NK-92 treated with Interleukin-12 subunit alpha and Interleukin-12 subunit beta, amount 100 ng/mL, for 24 hours (cell line): ENCODE data around the gene DZIP1.

Source experiments
- DNase-seq: peaks from one replicate; lab custom pipeline; 2025; lab: John Stamatoyannopoulos, UW

Gene DZIP1

GRCh38 chr13:95642999-95643398, 1.5 kb downstream of the DZIP1 start:
- DNase-seq: no peak

- no peak for DNase-seq
These were observed 2.4 kb downstream of the DZIP1 start for GRCh38 chr13:95642028-95642621.

GRCh38 chr13:95641291-95642027, 3.0 kb downstream of the DZIP1 start:
- DNase-seq: no peak

- no peak for DNase-seq
These were observed 7.7 kb downstream of the DZIP1 start for GRCh38 chr13:95636853-95637252.

GRCh38 chr13:95630593-95630992, 13.9 kb downstream of the DZIP1 start:
- DNase-seq: no peak

- DNase-seq: no peak
These were observed 15.4 kb downstream of the DZIP1 start for GRCh38 chr13:95629071-95629470.

GRCh38 chr13:95628488-95628887, 16.0 kb downstream of the DZIP1 start:
- no peak for DNase-seq

GRCh38 chr13:95627590-95627989, 16.9 kb downstream of the DZIP1 start:
- no peak for DNase-seq

GRCh38 chr13:95626768-95627167, 17.7 kb downstream of the DZIP1 start:
- DNase-seq: no peak

GRCh38 chr13:95624020-95624419, 20.5 kb downstream of the DZIP1 start:
- no peak for DNase-seq

GRCh38 chr13:95623141-95623540, 21.4 kb downstream of the DZIP1 start:
- no peak for DNase-seq

GRCh38 chr13:95620825-95621498, 23.5 kb downstream of the DZIP1 start:
- no peak for DNase-seq

GRCh38 chr13:95620030-95620824, 24.3 kb downstream of the DZIP1 start:
- DNase-seq: no peak

GRCh38 chr13:95615539-95615938, 29.0 kb downstream of the DZIP1 start:
- DNase-seq: no peak

- no peak for DNase-seq
These were observed 29.8 kb downstream of the DZIP1 start for GRCh38 chr13:95614641-95615245.

- no peak for DNase-seq
These were observed 35.7 kb downstream of the DZIP1 start for GRCh38 chr13:95608640-95609323.

- no peak for DNase-seq
These were observed 37.1 kb downstream of the DZIP1 start for GRCh38 chr13:95607366-95607765.

- DNase-seq: no peak
These were observed 38.9 kb downstream of the DZIP1 start for GRCh38 chr13:95605448-95606125.

GRCh38 chr13:95604556-95604915, 40.0 kb downstream of the DZIP1 start:
- no peak for DNase-seq

GRCh38 chr13:95603887-95604555, 40.5 kb downstream of the DZIP1 start:
- DNase-seq: no peak
